Common myeloid progenitor, CD34-positive (primary cell): ENCODE data around the gene RPUSD4.

Source experiments
- CTCF ChIA-PET: fragments of 350-600 bp; sonication (Branson Sonifier 250); formaldehyde crosslinking; loops from one replicate; lab custom pipeline; 2021; ENCODE audit warnings: antibody characterized with exemption; lab: Charles Lee
- POLR2A ChIA-PET: fragments of 350-600 bp; sonication (Branson Sonifier 250); formaldehyde crosslinking; loops from one replicate; lab custom pipeline; 2021; ENCODE audit warnings: antibody characterized with exemption; lab: Charles Lee
- DNase-seq, 3 donors: peaks; one replicate each; pipeline versions ENCODE4 v3.0.0 to v3.0.0-alpha.2; 2013
- H3K27ac ChIP-seq, 2 experiments: 1 replicate in 1 of 2; 2 replicates in 1 of 2; pipeline ENCODE4 v1.7.0; 2013; ENCODE audit warnings: inconsistent platforms in 2 of 2, low read length in 2 of 2, mild to moderate bottlenecking in 2 of 2, low read depth in 1 of 2, moderate library complexity in 1 of 2; ENCODE audit not compliant: severe bottlenecking in 2 of 2, insufficient read depth in 1 of 2, poor library complexity in 1 of 2
- H3K27me3 ChIP-seq, 5 experiments: replicated peaks in 2 of 5; 1 replicate in 3 of 5; 2 replicates in 2 of 5; pipeline versions ENCODE4 v1.6.1 to v1.7.0; 2013; ENCODE audit warnings: low read length in 4 of 5, mild to moderate bottlenecking in 2 of 5, moderate library complexity in 2 of 5, inconsistent platforms in 1 of 5; ENCODE audit not compliant: insufficient read depth in 5 of 5, control insufficient read depth in 4 of 5
- H3K36me3 ChIP-seq, 4 experiments: 1 replicate in 2 of 4; 2 replicates in 2 of 4; pipeline versions ENCODE4 v1.6.1 to v1.7.0; 2013; ENCODE audit warnings: low read length in 3 of 4, control low read depth in 1 of 4, mild to moderate bottlenecking in 1 of 4; ENCODE audit not compliant: control insufficient read depth in 4 of 4, insufficient read depth in 4 of 4
- H3K4me1 ChIP-seq, 4 experiments: 1 replicate in 3 of 4; 2 replicates in 1 of 4; pipeline versions ENCODE4 v1.6.1 to v1.7.1; 2013; ENCODE audit warnings: low read length in 3 of 4, mild to moderate bottlenecking in 3 of 4, control low read depth in 1 of 4, inconsistent platforms in 1 of 4, moderate library complexity in 1 of 4; ENCODE audit not compliant: control insufficient read depth in 4 of 4, insufficient read depth in 4 of 4; ENCODE audit errors: control extremely low read depth in 1 of 4
- H3K4me3 ChIP-seq, 7 experiments: 1 replicate in 4 of 7; 2 replicates in 3 of 7; pipeline versions ENCODE4 v1.5.1 to v1.7.0; 2013; ENCODE audit warnings: mild to moderate bottlenecking in 7 of 7, low read length in 6 of 7, moderate library complexity in 6 of 7, inconsistent platforms in 2 of 7, low read depth in 2 of 7, control low read depth in 1 of 7; ENCODE audit not compliant: insufficient read depth in 4 of 7, control insufficient read depth in 1 of 7; ENCODE audit errors: extremely low read depth in 1 of 7
- H3K9me3 ChIP-seq, 5 experiments: 1 replicate in 4 of 5; 2 replicates in 1 of 5; pipeline versions ENCODE4 v1.6.1 to v1.7.1; 2013; ENCODE audit warnings: low read length in 4 of 5, mild to moderate bottlenecking in 2 of 5, inconsistent platforms in 1 of 5, low read depth in 1 of 5, moderate library complexity in 1 of 5; ENCODE audit not compliant: control insufficient read depth in 4 of 5, insufficient read depth in 2 of 5; ENCODE audit errors: control extremely low read depth in 1 of 5
- WGBS: methylation state at CpG from one replicate; pipeline ENCODE4 v1.1.5; 2013; ENCODE audit not compliant: insufficient coverage; 5-methylcytosine and 5-hydroxymethylcytosine counted together

RPUSD4 gene

GRCh38 chr11:126214441-126214840, 3.0 kb upstream of the RPUSD4 start:
- no peaks in the 10 kb centered on the region for H3K27me3 ChIP-seq
- peaks cover 20 to 70% (median 38%) of the 10 kb centered on the region in 4 experiments for H3K4me1 ChIP-seq
- no peak overlapping the region for H3K27ac ChIP-seq
- POLR2A ChIA-PET: no interaction called here
- peaks cover 0 to 6% (median 3%) of the 10 kb centered on the region in 4 experiments for H3K36me3 ChIP-seq
- H3K9me3 ChIP-seq: no peaks in the 10 kb centered on the region
- no CpG with 5 or more reads among the region's 2 CpGs for WGBS
- no peak overlapping the region for H3K4me3 ChIP-seq
- CTCF ChIA-PET: no interaction called here
- peak in 2 of 3 donors; percentile 15 to 34 for DNase-seq

- peak overlapping the region; percentile 40 to 89 for H3K27ac ChIP-seq
- peaks cover 9 to 48% (median 23%) of the 10 kb centered on the region in 4 experiments for H3K4me1 ChIP-seq
- no peaks in the 10 kb centered on the region for H3K9me3 ChIP-seq
- H3K36me3 ChIP-seq: peaks cover 6 to 22% (median 17%) of the 10 kb centered on the region in 4 experiments
- CTCF ChIA-PET: interaction anchor here (1.7 to 1.9 kb wide), 2 partner anchors 10 to 19 kb away, joined by 4 to 5 read pairs; no protein-coding TSS in a partner anchor
- POLR2A ChIA-PET: interaction anchor here (0.6 to 1.4 kb wide), 4 partner anchors 8 to 1427 kb away, joined by 3 to 6 read pairs (median 4); partner anchors contain the start of gene SRPRA
- no peak for DNase-seq
- H3K4me3 ChIP-seq: peak overlapping the region; percentile 92 to 100 (median 98)
- no peaks in the 10 kb centered on the region for H3K27me3 ChIP-seq
- 5% methylated on average over 11 of the region's 15 CpGs for WGBS
Measured at GRCh38 chr11:126212089-126212660, 725 bp upstream of the RPUSD4 start.

- Histone ChIP-seq H3K4me1 (peaks cover 5 to 35% (median 17%) of the 10 kb centered on the region in 4 experiments), H3K27ac (peak overlapping the region; percentile 72 to 89), H3K27me3 (no peaks in the 10 kb centered on the region), H3K36me3 (peaks cover 9 to 30% (median 25%) of the 10 kb centered on the region in 4 experiments), H3K9me3 (no peaks in the 10 kb centered on the region), H3K4me3 (peak overlapping the region; percentile 92 to 100 (median 98))
- ChIA-PET POLR2A (interaction anchor here (0.6 kb wide), 1 partner anchor 1262 kb away, joined by 3 read pairs; no protein-coding TSS in a partner anchor), CTCF (no interaction called here)
- WGBS: 8% methylated on average over 20 of the region's 20 CpGs
- DNase-seq: no peak
Measured at GRCh38 chr11:126210871-126211235, 597 bp downstream of the RPUSD4 start.

- POLR2A ChIA-PET: no interaction called here
- Histone ChIP-seq H3K27me3 (no peaks in the 10 kb centered on the region), H3K4me3 (no peak overlapping the region), H3K9me3 (no peaks in the 10 kb centered on the region), H3K4me1 (peaks cover 5 to 22% (median 16%) of the 10 kb centered on the region in 4 experiments), H3K36me3 (peaks cover 20 to 59% (median 52%) of the 10 kb centered on the region in 4 experiments), H3K27ac (no peak overlapping the region)
- WGBS: no CpG with 5 or more reads among the region's 2 CpGs
- CTCF ChIA-PET: no interaction called here
- no peak for DNase-seq
Measured at GRCh38 chr11:126207896-126208295, 3.6 kb downstream of the RPUSD4 start.

- H3K36me3 ChIP-seq: peaks cover 23 to 83% (median 65%) of the 10 kb centered on the region in 4 experiments
- ChIA-PET POLR2A (no interaction called here), CTCF (interaction anchor here (1.2 kb wide), 1 partner anchor 12 kb away, joined by 4 read pairs; no protein-coding TSS in a partner anchor)
- no peak overlapping the region for H3K27ac ChIP-seq
- H3K9me3 ChIP-seq: no peaks in the 10 kb centered on the region
- H3K4me3 ChIP-seq: no peak overlapping the region
- DNase-seq: no peak
- no peaks in the 10 kb centered on the region for H3K27me3 ChIP-seq
- WGBS: 97% methylated on average over 14 of the region's 14 CpGs
- peaks cover 0 to 4% (median under 1%) of the 10 kb centered on the region in 4 experiments for H3K4me1 ChIP-seq
Measured at GRCh38 chr11:126205359-126205758, 6.1 kb downstream of the RPUSD4 start.

GRCh38 chr11:126202646-126203359, 8.6 kb downstream of the RPUSD4 start:
- H3K36me3 ChIP-seq: peaks cover 22 to 88% (median 67%) of the 10 kb centered on the region in 4 experiments
- no peak overlapping the region for H3K27ac ChIP-seq
- POLR2A ChIA-PET: no interaction called here
- WGBS: 86% methylated on average over 8 of the region's 8 CpGs
- H3K4me3 ChIP-seq: no peak overlapping the region
- no peaks in the 10 kb centered on the region for H3K4me1 ChIP-seq
- CTCF ChIA-PET: interaction anchor here (3.0 kb wide), 1 partner anchor 10 kb away, joined by 11 read pairs; no protein-coding TSS in a partner anchor
- H3K27me3 ChIP-seq: no peaks in the 10 kb centered on the region
- H3K9me3 ChIP-seq: peaks cover 0 to 8% (median 3%) of the 10 kb centered on the region in 5 experiments
- no peak for DNase-seq
